Endothelial cell of umbilical vein (primary cell): ENCODE results near the gene PPP3CA. TPM values are rescaled to one million over a fixed set of nuclear protein-coding genes. Genes with fewer than 3 reads are reported as not detected.

Experiments
- BruUV-seq: library from RNA; stranded (reverse); fragments of 400-500 nt; replicated peaks from 2 replicates; lab custom pipeline; 2021; lab: Mats Ljungman, UMichigan
- CTCF ChIA-PET: fragments of 300-600, 350-600 bp; sonication (Branson Sonifier 250); formaldehyde crosslinking; loops from one replicate; lab custom pipeline; 2021; ENCODE audit warnings: antibody characterized with exemption, inconsistent platforms; lab: Charles Lee
- POLR2A ChIA-PET: fragments of 300-600, 350-600 bp; sonication (Branson Sonifier 250); formaldehyde crosslinking; loops from one replicate; lab custom pipeline; 2021; ENCODE audit warnings: antibody characterized with exemption, inconsistent platforms; lab: Charles Lee
- DNase-seq: peaks from one replicate; pipeline ENCODE4 v3.0.0-alpha.2; 2011; ENCODE audit warnings: low read depth, low spot score
- FAIRE-seq: peaks from 2 replicates; lab custom pipeline; 2011; peaks lifted over from hg19 to GRCh38; lab: Jason Lieb, UNC
- H2AFZ ChIP-seq: 2 replicates; pipeline ENCODE4 v1.6.0; 2012; ENCODE audit warnings: low read depth, low read length, control low read depth, inconsistent platforms
- H3K27ac ChIP-seq: 2 replicates; pipeline ENCODE4 v1.5.1; 2011; ENCODE audit warnings: low read depth, mild to moderate bottlenecking, control low read depth, low read length, moderate library complexity; ENCODE audit not compliant: insufficient read depth
- H3K27me3 ChIP-seq, 2 experiments: 2 replicates each; pipeline versions ENCODE4 v1.6.0 to v1.6.1; 2011; ENCODE audit warnings: low read length in 2 of 2, mixed read lengths in 1 of 2; ENCODE audit not compliant: control insufficient read depth in 2 of 2, insufficient read depth in 2 of 2
- H3K36me3 ChIP-seq, 2 experiments: 2 replicates in 1 of 2; 3 replicates in 1 of 2; pipeline ENCODE4 v1.5.1; 2011; ENCODE audit warnings: low read length in 2 of 2, mild to moderate bottlenecking in 1 of 2, moderate library complexity in 1 of 2; ENCODE audit not compliant: control insufficient read depth in 2 of 2, insufficient read depth in 2 of 2; ENCODE audit errors: extremely low read depth in 1 of 2
- H3K4me1 ChIP-seq: 3 replicates; pipeline ENCODE4 v1.5.1; 2011; ENCODE audit warnings: mild to moderate bottlenecking, low read length; ENCODE audit not compliant: control insufficient read depth, insufficient read depth; ENCODE audit errors: extremely low read depth
- H3K4me2 ChIP-seq: 2 replicates; pipeline ENCODE4 v1.6.1; 2011; ENCODE audit warnings: low read length, control low read depth, mixed read lengths; ENCODE audit not compliant: insufficient read depth
- H3K4me3 ChIP-seq, 3 experiments: fragments of 200-600 bp in 1 of 3; sonication (generic), shearing (Covaris generic) in 1 of 3; replicated peaks in 1 of 3; 2 replicates each; pipeline ENCODE4 v1.5.1; 2011 to 2016; ENCODE audit warnings: control low read depth in 3 of 3, low read length in 3 of 3, mild to moderate bottlenecking in 2 of 3, inconsistent platforms in 1 of 3, low read depth in 1 of 3, moderate library complexity in 1 of 3; ENCODE audit not compliant: insufficient read depth in 1 of 3
- H3K79me2 ChIP-seq: 2 replicates; pipeline ENCODE4 v1.6.0; 2012; ENCODE audit warnings: low read length, inconsistent platforms; ENCODE audit not compliant: control insufficient read depth, insufficient read depth
- H3K9ac ChIP-seq: replicated peaks from 2 replicates; pipeline ENCODE3; 2011; ENCODE audit warnings: low read length, control low read depth; ENCODE audit not compliant: insufficient read depth; ENCODE audit errors: extremely low read depth
- H3K9me1 ChIP-seq: replicated peaks from 3 replicates; pipeline ENCODE4 v1.6.0; 2011; ENCODE audit warnings: mild to moderate bottlenecking, low read length; ENCODE audit not compliant: control insufficient read depth, insufficient read depth; ENCODE audit errors: extremely low read depth
- H3K9me3 ChIP-seq: replicated peaks from 2 replicates; pipeline ENCODE4 v1.5.1; 2012; ENCODE audit warnings: low read length, inconsistent platforms; ENCODE audit not compliant: control insufficient read depth, insufficient read depth
- H4K20me1 ChIP-seq: replicated peaks from 2 replicates; pipeline ENCODE3; 2011; ENCODE audit warnings: mild to moderate bottlenecking, low read length; ENCODE audit not compliant: control insufficient read depth, insufficient read depth; ENCODE audit errors: extremely low read depth
- CTCF ChIP-seq, 2 donors: IDR thresholded peaks; 1 replicate in 1 of 2; 2 replicates in 1 of 2; pipeline ENCODE4 v1.5.1; 2011; ENCODE audit warnings: low read length in 2 of 2, mild to moderate bottlenecking in 2 of 2, moderate library complexity in 2 of 2, control low read depth in 1 of 2, inconsistent platforms in 1 of 2, low read depth in 1 of 2; ENCODE audit not compliant: insufficient read depth in 1 of 2; ENCODE audit errors: extremely low read depth in 1 of 2
- EZH2 ChIP-seq: IDR thresholded peaks from 2 replicates; pipeline ENCODE4 v1.6.1; 2012; ENCODE audit warnings: borderline replicate concordance, low read depth, mild to moderate bottlenecking, moderate library complexity, low read length, inconsistent platforms; ENCODE audit not compliant: severe bottlenecking
- FOS ChIP-seq: IDR thresholded peaks from 2 replicates; pipeline ENCODE4 v1.6.1; 2011; ENCODE audit warnings: mild to moderate bottlenecking, low read length, moderate library complexity, borderline replicate concordance; ENCODE audit not compliant: insufficient read depth
- GATA2 ChIP-seq: IDR thresholded peaks from 2 replicates; pipeline ENCODE4 v1.7.0; 2011; ENCODE audit warnings: low read depth, mild to moderate bottlenecking, moderate library complexity, mixed read lengths, low read length; ENCODE audit not compliant: insufficient read length, insufficient read depth
- JUN ChIP-seq: IDR thresholded peaks from 2 replicates; pipeline ENCODE4 v1.6.1; 2011; ENCODE audit warnings: borderline replicate concordance, low read depth; ENCODE audit not compliant: insufficient read length, insufficient read depth
- MAX ChIP-seq: IDR thresholded peaks from 2 replicates; pipeline ENCODE4 v1.6.1; 2011; ENCODE audit not compliant: insufficient read depth, insufficient read length
- MYC ChIP-seq: IDR thresholded peaks from one replicate; pipeline ENCODE4 v1.6.1; 2011; ENCODE audit warnings: mild to moderate bottlenecking, low read depth, low read length
- POLR2A ChIP-seq: IDR thresholded peaks from 2 replicates; pipeline ENCODE4 v1.6.1; 2012; ENCODE audit warnings: low read depth, mild to moderate bottlenecking, control low read depth, low read length
- POLR2AphosphoS5 ChIP-seq: IDR thresholded peaks from 2 replicates; pipeline ENCODE4 v1.6.1; 2012; ENCODE audit warnings: low read depth, mild to moderate bottlenecking, control low read depth, low read length, moderate library complexity; ENCODE audit not compliant: insufficient read depth
- dilution Hi-C: fragments of 300-500 bp; cut with MboI; formaldehyde crosslinking; loops from one replicate; pipeline ENCODE4 v1.15.0; 2019; ENCODE audit warnings: low sequenced_read_pairs; ENCODE audit not compliant: extremely low pct_ligation_motif_present
- intact Hi-C: fragments of 100-400 bp; cut with micrococcal nuclease; formaldehyde crosslinking; loops from one replicate; pipeline ENCODE4 v1.10.0; 2022
- polyA plus RNA-seq, 4 experiments: library from polyadenylated mRNA; depleted of rRNA in 3 of 4; stranded (reverse) in 3 of 4; unstranded in 1 of 4; fragments of >200 nt; gene quantifications; 2 replicates each; pipeline versions ENCODE4 v1.2.1 to v1.2.3, GENCODE V29; 2011 to 2012; ENCODE audit warnings: missing spikeins in 1 of 4
- total RNA-seq: library from RNA; stranded (reverse); gene quantifications from 2 replicates; pipeline ENCODE4 v1.2.3, GENCODE V29; 2021

Gene PPP3CA
- total and polyA plus RNA-seq, 2 donors (not counting 3 experiments of a cell fraction or from before 2014, with no cell fraction given), result 7.0 to 43.3 TPM

- Histone ChIP-seq H3K27ac (no peak overlapping the region), H3K9me1 (no peaks in the 10 kb centered on the region), H3K36me3 (no peaks in the 10 kb centered on the region), H3K4me1 (no peaks in the 10 kb centered on the region), H3K4me3 (no peak overlapping the region), H3K79me2 (peaks cover 4% of the 10 kb centered on the region), H2AFZ (no peak overlapping the region), H4K20me1 (no peaks in the 10 kb centered on the region), H3K27me3 (no peaks in the 10 kb centered on the region), H3K9me3 (no peaks in the 10 kb centered on the region), H3K4me2 (no peak overlapping the region), H3K9ac (no peak overlapping the region)
- BruUV-seq, result no TSS peak
- CTCF ChIA-PET, result no interaction called here
- intact Hi-C loops (no loop called here), dilution Hi-C loops (no loop called here)
- POLR2A ChIA-PET, result no interaction called here
- no peak for FAIRE-seq
- no peak for TF ChIP-seq POLR2A
- no peak for DNase-seq
Measured at GRCh38 chr4:101208171-101208570, 139.2 kb downstream of the PPP3CA start.

- no peaks in the 10 kb centered on the region for H3K9me1 ChIP-seq
- peaks cover 2% of the 10 kb centered on the region for H3K79me2 ChIP-seq
- dilution Hi-C loops, result no loop called here
- H3K9ac ChIP-seq, result no peak overlapping the region
- no peak overlapping the region for H3K4me3 ChIP-seq
- intact Hi-C loops, result no loop called here
- BruUV-seq, result no TSS peak
- TF ChIP-seq MAX, result no peak
- TF ChIP-seq JUN, result no peak
- no peak for TF ChIP-seq POLR2A
- no peak for TF ChIP-seq POLR2AphosphoS5
- TF ChIP-seq CTCF (IDR thresholded peaks at IDR 0.05; ENCODE audit: extremely low read depth in 1 of 2, insufficient read depth in 1 of 2, low read depth in 1 of 2, low read length in 2 of 2), result no peak
- no peak for TF ChIP-seq GATA2
- no peak for TF ChIP-seq FOS
- no peak for TF ChIP-seq EZH2
- no peak for TF ChIP-seq MYC
- no peaks in the 10 kb centered on the region for H3K9me3 ChIP-seq
- H2AFZ ChIP-seq, result no peak overlapping the region
- H4K20me1 ChIP-seq, result no peaks in the 10 kb centered on the region
- no peak overlapping the region for H3K27ac ChIP-seq
- ChIA-PET POLR2A (no interaction called here), CTCF (interaction anchor here (1.0 kb wide), 1 partner anchor 14 kb away, joined by 4 read pairs; no protein-coding TSS in a partner anchor)
- H3K27me3 ChIP-seq, result no peaks in the 10 kb centered on the region
- DNase-seq (no peak), FAIRE-seq (no peak)
- no peaks in the 10 kb centered on the region for H3K36me3 ChIP-seq
- no peak overlapping the region for H3K4me2 ChIP-seq
- peaks cover 3% of the 10 kb centered on the region for H3K4me1 ChIP-seq
Measured at GRCh38 chr4:101205916-101206315, 141.4 kb downstream of the PPP3CA start.
